Brain microvascular endothelial cell (primary cell): ENCODE measurements around the gene LIMCH1.

ENCODE experiments used
- DNase-seq: peaks from one replicate; pipeline ENCODE4 v3.0.0-alpha.2; 2020
- H3K27ac ChIP-seq: fragments of 250-450 bp; sonication (Bioruptor Pico); 2 replicates; pipeline ENCODE4 v1.5.1; 2020; ENCODE audit warnings: mild to moderate bottlenecking, moderate library complexity
- H3K27me3 ChIP-seq: fragments of 250-450 bp; sonication (Bioruptor Pico); replicated peaks from 2 replicates; pipeline ENCODE4 v1.5.1; 2020; ENCODE audit warnings: mild to moderate bottlenecking
- H3K36me3 ChIP-seq: fragments of 250-450 bp; sonication (Bioruptor Pico); replicated peaks from 2 replicates; pipeline ENCODE4 v1.5.1; 2020; ENCODE audit warnings: mild to moderate bottlenecking
- H3K4me3 ChIP-seq: 2 replicates; pipeline ENCODE4 v1.5.1; 2011; ENCODE audit warnings: low read depth, mild to moderate bottlenecking, control low read depth, low read length, moderate library complexity
- CTCF ChIP-seq: IDR thresholded peaks from 2 replicates; pipeline ENCODE4 v1.5.1; 2011; ENCODE audit warnings: low read depth, mild to moderate bottlenecking, moderate library complexity, low read length, control low read depth, inconsistent platforms; ENCODE audit errors: missing control alignments
- in situ Hi-C: cut with HindIII; loops from 2 replicates; pipeline ENCODE4 v1.10.0; 2017; ENCODE audit warnings: low sequenced_read_pairs, low pct_ligation_motif_present

The LIMCH1 gene

DNA sequence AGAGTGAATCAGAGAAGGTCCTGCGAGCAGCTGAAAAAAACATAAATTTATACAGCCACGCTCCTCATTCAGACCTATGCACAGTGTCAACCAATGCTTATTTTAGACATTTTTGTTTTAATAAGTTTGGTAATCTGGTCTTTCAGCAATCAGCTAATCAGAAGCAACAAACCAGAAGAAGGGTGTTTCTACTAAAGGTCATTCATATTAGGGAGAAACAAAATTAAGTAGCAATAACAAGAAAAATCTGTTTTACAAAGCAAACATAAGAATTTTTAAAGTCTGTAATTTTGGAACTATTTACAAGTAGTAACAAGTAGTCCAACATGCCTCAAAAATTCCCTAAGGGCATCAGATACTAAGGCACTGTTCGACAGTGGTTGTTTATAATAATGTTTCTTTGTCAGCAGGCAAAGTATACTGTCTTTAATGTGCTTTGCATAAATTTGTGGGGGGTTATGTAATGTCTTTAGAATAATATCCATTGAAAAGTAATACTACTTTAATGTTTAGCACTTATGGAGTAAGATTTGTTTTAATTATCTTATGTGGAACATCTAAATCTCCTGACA is 127.8 kb downstream of the LIMCH1 start:
- in situ Hi-C loops: no loop called here
- no peak for DNase-seq
- no peak overlapping the region for H3K27ac ChIP-seq

GRCh38 chr4:41668024-41668423 is 130.1 kb downstream of the LIMCH1 start:
- TF ChIP-seq CTCF: no peak
- H3K27me3 ChIP-seq: no peaks in the 10 kb centered on the region
- H3K27ac ChIP-seq: no peak overlapping the region
- in situ Hi-C loops: no loop called here
- no peak overlapping the region for H3K4me3 ChIP-seq
- no peaks in the 10 kb centered on the region for H3K36me3 ChIP-seq
- DNase-seq: no peak

More for the DNA sequence above, 127.8 kb downstream of the LIMCH1 start:
- H3K4me3 ChIP-seq: no peak overlapping the region
- H3K27me3 ChIP-seq: no peaks in the 10 kb centered on the region
- no peak for TF ChIP-seq CTCF
- no peaks in the 10 kb centered on the region for H3K36me3 ChIP-seq

DNA sequence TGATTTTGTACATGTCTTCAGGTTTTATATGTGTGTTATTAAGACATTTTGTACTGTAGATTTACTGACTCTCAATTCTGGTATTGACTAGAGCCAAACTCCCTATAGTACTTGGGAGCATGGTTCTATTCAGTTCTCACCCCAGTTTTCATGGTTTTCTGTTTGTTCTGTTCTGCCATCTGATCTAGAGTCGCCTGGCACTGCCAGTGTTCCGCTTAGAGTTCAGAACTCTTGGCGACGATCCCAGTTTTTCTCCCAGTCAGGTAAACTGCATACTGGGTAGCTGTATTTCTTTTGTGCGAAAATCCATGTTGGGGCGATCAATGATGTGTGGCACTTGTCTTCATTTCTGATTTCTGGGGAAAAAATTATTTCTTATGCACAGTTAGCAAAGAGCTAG is 132.6 kb downstream of the LIMCH1 start:
- Histone ChIP-seq H3K27ac (no peak overlapping the region), H3K4me3 (no peak overlapping the region), H3K36me3 (no peaks in the 10 kb centered on the region), H3K27me3 (no peaks in the 10 kb centered on the region)
- DNase-seq: no peak
- in situ Hi-C loops: no loop called here
- TF ChIP-seq CTCF: no peak

GRCh38 chr4:41670982-41671381 is 133.0 kb downstream of the LIMCH1 start:
- Histone ChIP-seq H3K36me3 (no peaks in the 10 kb centered on the region), H3K27me3 (no peaks in the 10 kb centered on the region), H3K27ac (no peak overlapping the region), H3K4me3 (no peak overlapping the region)
- no peak for TF ChIP-seq CTCF
- DNase-seq: no peak
- in situ Hi-C loops: no loop called here

- no peak for DNase-seq
- Histone ChIP-seq H3K36me3 (no peaks in the 10 kb centered on the region), H3K27ac (no peak overlapping the region), H3K4me3 (no peak overlapping the region), H3K27me3 (no peaks in the 10 kb centered on the region)
- no peak for TF ChIP-seq CTCF
- in situ Hi-C loops: no loop called here
Measured at GRCh38 chr4:41678086-41678816, 140.3 kb downstream of the LIMCH1 start.

DNA sequence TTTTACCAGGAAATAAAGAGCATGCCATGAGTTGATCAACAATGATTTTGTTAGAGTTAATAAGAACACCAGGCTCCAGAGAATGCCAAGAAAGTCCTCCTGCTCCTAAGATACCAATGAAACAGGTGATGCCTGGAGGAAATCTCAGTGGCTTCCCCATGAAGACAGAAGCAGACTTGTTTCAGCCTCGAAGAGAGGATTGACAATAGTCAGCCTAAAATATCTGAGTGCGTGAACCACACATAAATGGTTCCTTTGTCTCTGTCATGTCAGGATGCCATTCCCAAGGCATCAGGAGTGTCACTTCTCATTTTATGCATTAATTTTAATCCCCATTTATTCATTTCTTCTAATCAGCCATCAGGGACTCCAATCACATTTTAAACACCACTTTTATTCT is 141.0 kb downstream of the LIMCH1 start:
- no peak for DNase-seq
- Histone ChIP-seq H3K4me3 (no peak overlapping the region), H3K27me3 (no peaks in the 10 kb centered on the region), H3K27ac (no peak overlapping the region), H3K36me3 (no peaks in the 10 kb centered on the region)
- TF ChIP-seq CTCF: no peak
- in situ Hi-C loops: no loop called here
